HepG2 (cell line): ENCODE measurements around the gene ABHD1. TPM values are rescaled to one million over a fixed set of nuclear protein-coding genes. Genes with fewer than 3 reads are reported as not detected.

ENCODE experiments used
- BCL3 ChIP-seq: sonication (generic); formaldehyde crosslinking; IDR thresholded peaks from 2 replicates; pipeline ENCODE4 v1.5.1; 2020; ENCODE audit warnings: mild to moderate bottlenecking, missing genetic modification reagents, moderate library complexity
- DMTF1 ChIP-seq: sonication (generic); formaldehyde crosslinking; IDR thresholded peaks from 2 replicates; pipeline ENCODE4 v1.4.0; 2020; ENCODE audit warnings: mild to moderate bottlenecking, missing genetic modification reagents
- KAT8 ChIP-seq: IDR thresholded peaks from 2 replicates; pipeline ENCODE4 v1.6.1; 2016; ENCODE audit warnings: missing genetic modification reagents, missing compliant biosample characterization
- KLF12 ChIP-seq: sonication (generic); formaldehyde crosslinking; IDR thresholded peaks from 2 replicates; pipeline ENCODE4 v1.4.0; 2020; ENCODE audit warnings: missing genetic modification reagents, borderline replicate concordance
- NCOA1 ChIP-seq: sonication (generic); formaldehyde crosslinking; IDR thresholded peaks from 2 replicates; pipeline ENCODE4 v1.9.0; 2021; ENCODE audit warnings: missing genetic modification reagents
- PTBP1 ChIP-seq: fragments of 200-400 bp; formaldehyde crosslinking; IDR thresholded peaks from 2 replicates; pipeline ENCODE4 v1.6.1; 2018; ENCODE audit warnings: low read length, low read depth; ENCODE audit not compliant: poor library complexity, severe bottlenecking
- RNF219 ChIP-seq: sonication (generic); formaldehyde crosslinking; IDR thresholded peaks from 2 replicates; pipeline ENCODE4 v1.5.0; 2020; ENCODE audit warnings: mild to moderate bottlenecking, missing genetic modification reagents
- ZBTB10 ChIP-seq: sonication (generic); formaldehyde crosslinking; IDR thresholded peaks from 2 replicates; pipeline ENCODE4 v1.4.0; 2020; ENCODE audit warnings: missing genetic modification reagents, borderline replicate concordance
- ZKSCAN8 ChIP-seq: IDR thresholded peaks from 2 replicates; pipeline ENCODE4 v1.6.1; 2016; ENCODE audit warnings: borderline replicate concordance, missing genetic modification reagents, missing compliant biosample characterization
- ZNF138 ChIP-seq: sonication (generic); formaldehyde crosslinking; IDR thresholded peaks from 2 replicates; pipeline ENCODE4 v1.5.0; 2020; ENCODE audit warnings: mild to moderate bottlenecking, low read depth, missing genetic modification reagents
- ZNF557 ChIP-seq: sonication (generic); formaldehyde crosslinking; IDR thresholded peaks from 2 replicates; pipeline ENCODE4 v1.4.0; 2020; ENCODE audit warnings: missing genetic modification reagents
- ZNF605 ChIP-seq: sonication (generic); formaldehyde crosslinking; IDR thresholded peaks from 2 replicates; pipeline ENCODE4 v1.8.0; 2022; ENCODE audit warnings: mild to moderate bottlenecking, missing genetic modification reagents
- polyA plus RNA-seq, 8 experiments: library from polyadenylated mRNA; depleted of rRNA in 3 of 8; stranded (reverse) in 7 of 8; unstranded in 1 of 8; fragments of >200 nt; fragmentation: Illumina TruSeq in 4 of 8; extraction: Trizol in 4 of 8; gene quantifications; 2 replicates each; pipeline versions ENCODE4 v1.2.1 to v1.2.3, GENCODE V29; 2011 to 2016; ENCODE audit warnings: low read depth in 4 of 8, missing spikeins in 1 of 8, mixed read lengths in 1 of 8; ENCODE audit not compliant: insufficient read depth in 1 of 8
- total RNA-seq, 5 experiments: library from RNA; depleted of rRNA; stranded (reverse); fragments of >200 nt; fragmentation: Illumina TruSeq; extraction: Trizol; gene quantifications; 2 replicates each; pipeline ENCODE4 v1.2.3, GENCODE V29; 2016; ENCODE audit warnings: low read depth in 1 of 5
- TF ChIP-seq, protein P1 (sequence below): IDR thresholded peaks from 2 replicates; pipeline ENCODE4 v1.6.1; 2016
- TF ChIP-seq, protein P2 (sequence below): sonication (generic); formaldehyde crosslinking; IDR thresholded peaks from 2 replicates; pipeline ENCODE4 v1.4.0; 2020; ENCODE audit warnings: missing genetic modification reagents

ABHD1 gene
- total and polyA plus RNA-seq, 2 of the 13 experiments (the other 11 are each of a cell fraction or from before 2014, with no cell fraction given) = 0.04 to 0.81 TPM

GRCh38 chr2:27133905-27134780, 10.5 kb downstream of the ABHD1 start, which contains the start of gene PREB (continued):
- TF ChIP-seq, protein P1, sequence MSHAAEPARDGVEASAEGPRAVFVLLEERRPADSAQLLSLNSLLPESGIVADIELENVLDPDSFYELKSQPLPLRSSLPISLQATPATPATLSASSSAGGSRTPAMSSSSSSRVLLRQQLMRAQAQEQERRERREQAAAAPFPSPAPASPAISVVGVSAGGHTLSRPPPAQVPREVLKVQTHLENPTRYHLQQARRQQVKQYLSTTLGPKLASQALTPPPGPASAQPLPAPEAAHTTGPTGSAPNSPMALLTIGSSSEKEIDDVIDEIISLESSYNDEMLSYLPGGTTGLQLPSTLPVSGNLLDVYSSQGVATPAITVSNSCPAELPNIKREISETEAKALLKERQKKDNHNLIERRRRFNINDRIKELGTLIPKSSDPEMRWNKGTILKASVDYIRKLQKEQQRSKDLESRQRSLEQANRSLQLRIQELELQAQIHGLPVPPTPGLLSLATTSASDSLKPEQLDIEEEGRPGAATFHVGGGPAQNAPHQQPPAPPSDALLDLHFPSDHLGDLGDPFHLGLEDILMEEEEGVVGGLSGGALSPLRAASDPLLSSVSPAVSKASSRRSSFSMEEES = 0 out of 2 replicates have a peak, but pooled peaks have one; percentile 12
- TF ChIP-seq, protein P2, sequence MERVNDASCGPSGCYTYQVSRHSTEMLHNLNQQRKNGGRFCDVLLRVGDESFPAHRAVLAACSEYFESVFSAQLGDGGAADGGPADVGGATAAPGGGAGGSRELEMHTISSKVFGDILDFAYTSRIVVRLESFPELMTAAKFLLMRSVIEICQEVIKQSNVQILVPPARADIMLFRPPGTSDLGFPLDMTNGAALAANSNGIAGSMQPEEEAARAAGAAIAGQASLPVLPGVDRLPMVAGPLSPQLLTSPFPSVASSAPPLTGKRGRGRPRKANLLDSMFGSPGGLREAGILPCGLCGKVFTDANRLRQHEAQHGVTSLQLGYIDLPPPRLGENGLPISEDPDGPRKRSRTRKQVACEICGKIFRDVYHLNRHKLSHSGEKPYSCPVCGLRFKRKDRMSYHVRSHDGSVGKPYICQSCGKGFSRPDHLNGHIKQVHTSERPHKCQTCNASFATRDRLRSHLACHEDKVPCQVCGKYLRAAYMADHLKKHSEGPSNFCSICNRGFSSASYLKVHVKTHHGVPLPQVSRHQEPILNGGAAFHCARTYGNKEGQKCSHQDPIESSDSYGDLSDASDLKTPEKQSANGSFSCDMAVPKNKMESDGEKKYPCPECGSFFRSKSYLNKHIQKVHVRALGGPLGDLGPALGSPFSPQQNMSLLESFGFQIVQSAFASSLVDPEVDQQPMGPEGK = peak; percentile 50
- no peak; the same call in 1 of the 2 replicates for TF ChIP-seq ZNF605
- no peak for TF ChIP-seq PTBP1
- 0 out of 2 replicates have a peak, but pooled peaks have one; percentile 27 for TF ChIP-seq DMTF1
- TF ChIP-seq ZNF138 = peak; percentile 22; the same call in 1 of the 2 replicates
- no peak; the same call in 1 of the 2 replicates for TF ChIP-seq KLF12
- no peak for TF ChIP-seq ZBTB10
- peak; percentile 76; the same call in 1 of the 2 replicates for TF ChIP-seq NCOA1 (CRISPR knock-in tag)
- no peak for TF ChIP-seq BCL3
- TF ChIP-seq ZNF557 = no peak
- TF ChIP-seq RNF219 (CRISPR knock-in tag) = no peak
- TF ChIP-seq ZKSCAN8 (CRISPR knock-in tag) = no peak
- no peak; the same call in none of the 2 replicates for TF ChIP-seq KAT8 (CRISPR knock-in tag)
